ENCODE results near the gene CHMP1A. TPM values are rescaled to one million over a fixed set of nuclear protein-coding genes. Genes with fewer than 3 reads are reported as not detected.

CHMP1A gene
- total and polyA plus RNA-seq, 2 of the 8 experiments (the other 6 are each of a cell fraction or from before 2014, with no cell fraction given): 64.4 to 75.8 TPM

GRCh38 chr16:89670496-89671431, 13.3 kb upstream of the CHMP1A start:
- no peak overlapping the region for H2BK20ac ChIP-seq (ENCODE audit: low read length)
- POLR2A ChIA-PET (ENCODE audit: partially characterized antibody): interaction anchor here (0.6 kb wide), 1 partner anchor 18 kb away, joined by 3 read pairs; no protein-coding TSS in a partner anchor
- H3K14ac ChIP-seq (ENCODE audit: insufficient read length): no peak overlapping the region
- no peak for DNase-seq (ENCODE audit: low read depth in 1 of 2, low spot score in 2 of 2)
- peaks cover 13 to 17% of the 10 kb centered on the region in 2 experiments for H3K9me3 ChIP-seq (ENCODE audit: insufficient read depth in 2 of 2, low read depth in 1 of 2, low read length in 1 of 2)
- no peaks in the 10 kb centered on the region for H3K27me3 ChIP-seq (replicated peaks in 1 of 4; ENCODE audit: control insufficient read depth in 3 of 4, extremely low read depth in 1 of 4, insufficient read depth in 3 of 4, low read length in 3 of 4)
- H3K36me3 ChIP-seq (ENCODE audit: control insufficient read depth in 2 of 4, insufficient read depth in 4 of 4, low read length in 3 of 4): peaks cover 0 to 4% (median 0%) of the 10 kb centered on the region in 4 experiments; a peak in 1 of 8 replicates
- H3K79me2 ChIP-seq (ENCODE audit: control insufficient read depth in 1 of 2, insufficient read depth in 2 of 2, low read length in 2 of 2): no peaks in the 10 kb centered on the region
- no peak overlapping the region for H4K8ac ChIP-seq (ENCODE audit: extremely low read depth, insufficient read depth, low read length)
- H4K5ac ChIP-seq (ENCODE audit: insufficient read length, low read depth, low read length): no peak overlapping the region
- no peak overlapping the region for H2BK15ac ChIP-seq (ENCODE audit: low read length)
- no peak overlapping the region for H3K4me3 ChIP-seq (ENCODE audit: extremely low read depth in 1 of 4, insufficient read depth in 2 of 4, low read depth in 3 of 4, low read length in 4 of 4)
- no peak overlapping the region for H3K9ac ChIP-seq (replicated peaks in 1 of 4; ENCODE audit: extremely low read depth in 1 of 4, low read depth in 3 of 4, low read length in 3 of 4)
- no peaks in the 10 kb centered on the region for H3K79me1 ChIP-seq (ENCODE audit: low read depth, low read length)
- no peak overlapping the region for H3K56ac ChIP-seq (replicated peaks; ENCODE audit: insufficient read length, low read depth, low read length)
- H3K4me1 ChIP-seq (replicated peaks in 1 of 4; ENCODE audit: control insufficient read depth in 3 of 4, insufficient read depth in 4 of 4, low read length in 3 of 4): no peaks in the 10 kb centered on the region
- H4K91ac ChIP-seq (replicated peaks; ENCODE audit: insufficient read length, low read length): no peak overlapping the region
- no peak overlapping the region for H3K4ac ChIP-seq (replicated peaks; ENCODE audit: insufficient read length, low read depth, low read length)
- no peak overlapping the region for H3K4me2 ChIP-seq (ENCODE audit: insufficient read depth in 1 of 2, low read depth in 2 of 2, low read length in 2 of 2)
- no peaks in the 10 kb centered on the region for H3K23me2 ChIP-seq (ENCODE audit: low read depth, low read length)
- no peak overlapping the region for H2BK120ac ChIP-seq (replicated peaks; ENCODE audit: low read depth, low read length)
- no peak overlapping the region for H3K18ac ChIP-seq (ENCODE audit: extremely low read depth, low read length)
- H2AFZ ChIP-seq (ENCODE audit: low read length): no peak overlapping the region
- FAIRE-seq: no peak
- CTCF ChIA-PET (ENCODE audit: partially characterized antibody): interaction anchor here (0.6 to 1.9 kb wide), 9 partner anchors 13 to 411 kb away, joined by 3 to 11 read pairs (median 5); partner anchors contain the start of gene CDK10
- H2BK5ac ChIP-seq (ENCODE audit: low read depth, low read length): no peak overlapping the region
- WGBS, 2 experiments (ENCODE audit: extremely low coverage in 1 of 2, insufficient coverage in 1 of 2, insufficient read length in 1 of 2, insufficient replicate concordance in 2 of 2, low coverage in 1 of 2, low lambda C conversion rate in 2 of 2, missing lambda C conversion rate in 1 of 2): 89% methylated on average over 10 of the region's 10 CpGs; no CpG with 5 or more reads in 1 of the 2 experiments
- no peak overlapping the region for H2AK5ac ChIP-seq (ENCODE audit: low read depth, low read length)
- H4K20me1 ChIP-seq (replicated peaks in 1 of 2; ENCODE audit: control insufficient read depth in 1 of 2, insufficient read depth in 2 of 2, low read length in 2 of 2): peaks cover 0 to 2% of the 10 kb centered on the region in 2 experiments
- H2BK12ac ChIP-seq (ENCODE audit: low read depth, low read length): no peak overlapping the region
- no peak overlapping the region for H3K23ac ChIP-seq (ENCODE audit: insufficient read length)
- no peak overlapping the region for H3K27ac ChIP-seq (ENCODE audit: low read depth, low read length)
- TF ChIP-seq TBP (IDR thresholded peaks at IDR 0.05; ENCODE audit: low read depth, low read length) (no peak), MAX (IDR thresholded peaks at IDR 0.05) (no peak), KDM4A (IDR thresholded peaks at IDR 0.05; ENCODE audit: low read depth, low read length, severe bottlenecking) (no peak), GABPA (IDR thresholded peaks at IDR 0.05; ENCODE audit: borderline replicate concordance, insufficient read depth, low read length) (no peak), POU5F1 (IDR thresholded peaks at IDR 0.05; ENCODE audit: low read depth, low read length) (no peak), EGR1 (IDR thresholded peaks at IDR 0.05; ENCODE audit: borderline replicate concordance, low read depth, low read length) (no peak), SP1 (IDR thresholded peaks at IDR 0.05; ENCODE audit: low read depth, low read length) (no peak), CBX5 (IDR thresholded peaks at IDR 0.05; ENCODE audit: low read depth, low read length) (no peak), CBX8 (IDR thresholded peaks at IDR 0.05; ENCODE audit: borderline replicate concordance, low read depth, low read length) (no peak), BCL11A (IDR thresholded peaks at IDR 0.05; ENCODE audit: low read depth in 2 of 2, low read length in 2 of 2) (no peak)

Measured in H1 (cell line).